ENCODE data around the gene SEMA6C. TPM values are rescaled to one million over a fixed set of nuclear protein-coding genes. Genes with fewer than 3 reads are reported as not detected.
"Not testable (repeated sequence)": the region's sequence is repeated elsewhere in the genome, so short reads cannot be mapped to it uniquely, and the experiment has no call there.

SEMA6C gene
- total and polyA plus RNA-seq, 2 of the 13 experiments (the other 11 are each of a cell fraction or from before 2014, with no cell fraction given), result 1.4 to 2.9 TPM

DNA sequence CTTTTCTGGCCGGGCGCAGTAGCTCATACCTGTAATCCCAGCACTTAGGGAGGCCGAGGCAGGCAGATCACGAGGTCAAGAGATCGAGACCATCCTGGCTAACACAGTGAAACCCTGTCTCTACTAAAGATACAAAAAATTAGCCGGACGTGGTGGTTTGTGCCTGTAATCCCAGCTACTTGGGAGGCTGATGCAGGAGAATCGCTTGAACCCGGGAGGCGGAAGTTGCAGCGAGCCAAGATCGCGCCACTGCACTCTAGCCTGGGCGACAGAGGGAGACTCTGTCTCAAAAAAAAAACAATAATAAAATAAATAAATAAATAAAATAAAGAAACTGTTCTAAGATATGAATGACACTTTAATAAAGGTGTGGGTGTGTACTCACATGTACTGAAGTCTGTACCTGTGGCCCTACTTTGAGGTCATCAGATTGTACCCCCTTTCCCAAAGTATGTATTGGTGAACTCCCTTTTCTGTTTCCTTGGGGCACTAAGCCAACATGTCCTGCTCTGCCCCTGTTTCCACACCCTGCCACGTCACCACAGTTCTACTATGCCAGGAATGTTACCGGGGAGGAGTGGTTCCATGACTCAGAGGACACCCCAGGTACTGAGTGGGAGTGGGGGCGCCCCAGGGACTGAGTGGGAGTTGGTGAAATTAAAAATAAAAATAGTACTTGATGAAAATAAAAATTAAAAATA lies 48.6 kb upstream of the SEMA6C start (continued):
- TF ChIP-seq, protein P1, sequence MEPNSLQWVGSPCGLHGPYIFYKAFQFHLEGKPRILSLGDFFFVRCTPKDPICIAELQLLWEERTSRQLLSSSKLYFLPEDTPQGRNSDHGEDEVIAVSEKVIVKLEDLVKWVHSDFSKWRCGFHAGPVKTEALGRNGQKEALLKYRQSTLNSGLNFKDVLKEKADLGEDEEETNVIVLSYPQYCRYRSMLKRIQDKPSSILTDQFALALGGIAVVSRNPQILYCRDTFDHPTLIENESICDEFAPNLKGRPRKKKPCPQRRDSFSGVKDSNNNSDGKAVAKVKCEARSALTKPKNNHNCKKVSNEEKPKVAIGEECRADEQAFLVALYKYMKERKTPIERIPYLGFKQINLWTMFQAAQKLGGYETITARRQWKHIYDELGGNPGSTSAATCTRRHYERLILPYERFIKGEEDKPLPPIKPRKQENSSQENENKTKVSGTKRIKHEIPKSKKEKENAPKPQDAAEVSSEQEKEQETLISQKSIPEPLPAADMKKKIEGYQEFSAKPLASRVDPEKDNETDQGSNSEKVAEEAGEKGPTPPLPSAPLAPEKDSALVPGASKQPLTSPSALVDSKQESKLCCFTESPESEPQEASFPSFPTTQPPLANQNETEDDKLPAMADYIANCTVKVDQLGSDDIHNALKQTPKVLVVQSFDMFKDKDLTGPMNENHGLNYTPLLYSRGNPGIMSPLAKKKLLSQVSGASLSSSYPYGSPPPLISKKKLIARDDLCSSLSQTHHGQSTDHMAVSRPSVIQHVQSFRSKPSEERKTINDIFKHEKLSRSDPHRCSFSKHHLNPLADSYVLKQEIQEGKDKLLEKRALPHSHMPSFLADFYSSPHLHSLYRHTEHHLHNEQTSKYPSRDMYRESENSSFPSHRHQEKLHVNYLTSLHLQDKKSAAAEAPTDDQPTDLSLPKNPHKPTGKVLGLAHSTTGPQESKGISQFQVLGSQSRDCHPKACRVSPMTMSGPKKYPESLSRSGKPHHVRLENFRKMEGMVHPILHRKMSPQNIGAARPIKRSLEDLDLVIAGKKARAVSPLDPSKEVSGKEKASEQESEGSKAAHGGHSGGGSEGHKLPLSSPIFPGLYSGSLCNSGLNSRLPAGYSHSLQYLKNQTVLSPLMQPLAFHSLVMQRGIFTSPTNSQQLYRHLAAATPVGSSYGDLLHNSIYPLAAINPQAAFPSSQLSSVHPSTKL (CRISPR knock-in tag; IDR thresholded peaks at IDR 0.05), result peak; percentile 21; the same call in 1 of the 2 replicates
- TF ChIP-seq FOXA1 (IDR thresholded peaks at IDR 0.05); EP300 (CRISPR knock-in tag; IDR thresholded peaks at IDR 0.05; ENCODE audit: borderline replicate concordance): not testable (repeated sequence)
- TF ChIP-seq FOXA1 (CRISPR knock-in tag; IDR thresholded peaks at IDR 0.05) (0 out of 2 replicates have a peak, but pooled peaks have one; percentile 18), FOXK1 (CRISPR knock-in tag; IDR thresholded peaks at IDR 0.05; ENCODE audit: borderline replicate concordance, low read depth) (0 out of 2 replicates have a peak, but pooled peaks have one; percentile 20), EP300 (IDR thresholded peaks at IDR 0.05; ENCODE audit: low read depth in 2 of 2, low read length in 2 of 2) (0 out of 4 replicates have a peak, but pooled peaks of 1 of the 2 experiments have one; percentile 20), FOSL2 (CRISPR knock-in tag; IDR thresholded peaks at IDR 0.05) (peak; percentile 91), CEBPB (IDR thresholded peaks at IDR 0.05; ENCODE audit: borderline replicate concordance, low read depth, low read length) (peak; percentile 52; the same call in 1 of the 2 replicates)

- Histone ChIP-seq H3K79me2 (ENCODE audit: insufficient read depth, low read length) (peaks cover 11% of the 10 kb centered on the region), H3K27ac (ENCODE audit: extremely low read length, insufficient read depth, low read length) (no peak overlapping the region), H3K4me2 (ENCODE audit: low read depth, low read length) (no peak overlapping the region), H3K27me3 (ENCODE audit: control insufficient read depth in 1 of 2, insufficient read depth in 2 of 2, low read length in 2 of 2) (no peaks in the 10 kb centered on the region; a peak in 1 of 5 replicates), H3K4me1 (ENCODE audit: insufficient read depth, low read length) (peaks cover 36% of the 10 kb centered on the region), H3K36me3 (replicated peaks in 1 of 2; ENCODE audit: control insufficient read depth in 1 of 2, insufficient read depth in 2 of 2, low read length in 2 of 2) (no peaks in the 10 kb centered on the region), H4K20me1 (ENCODE audit: insufficient read depth, low read length) (no peaks in the 10 kb centered on the region), H2AFZ (ENCODE audit: low read length) (no peak overlapping the region), H3K9ac (ENCODE audit: insufficient read depth, low read depth, low read length) (no peak overlapping the region), H3K9me3 (ENCODE audit: low read length) (no peaks in the 10 kb centered on the region), H3K4me3 (replicated peaks in 1 of 3; ENCODE audit: insufficient read depth in 1 of 3, low read depth in 2 of 3, low read length in 3 of 3) (no peak overlapping the region)
- ChIA-PET CTCF (ENCODE audit: low intra/inter-chr PET ratio, low total read pairs) (no interaction called here), POLR2A (no interaction called here)
- in situ Hi-C loops (cut with HindIII; ENCODE audit: extremely low pct_ligation_motif_present, low pct_unique_long_range_greater_than_20kb) (no loop called here), intact Hi-C loops (cut with micrococcal nuclease; ENCODE audit: unreplicated experiment) (no loop called here)
- 40% methylated on average over 1 of the region's 1 CpG for WGBS (ENCODE audit: low lambda C conversion rate)
- no peak for FAIRE-seq
- DNase-seq (ENCODE audit: low spot score), result no peak
- ATAC-seq, result no peak
- no TSS peak for BruUV-seq (replicated peaks)
- TF ChIP-seq, protein P2, sequence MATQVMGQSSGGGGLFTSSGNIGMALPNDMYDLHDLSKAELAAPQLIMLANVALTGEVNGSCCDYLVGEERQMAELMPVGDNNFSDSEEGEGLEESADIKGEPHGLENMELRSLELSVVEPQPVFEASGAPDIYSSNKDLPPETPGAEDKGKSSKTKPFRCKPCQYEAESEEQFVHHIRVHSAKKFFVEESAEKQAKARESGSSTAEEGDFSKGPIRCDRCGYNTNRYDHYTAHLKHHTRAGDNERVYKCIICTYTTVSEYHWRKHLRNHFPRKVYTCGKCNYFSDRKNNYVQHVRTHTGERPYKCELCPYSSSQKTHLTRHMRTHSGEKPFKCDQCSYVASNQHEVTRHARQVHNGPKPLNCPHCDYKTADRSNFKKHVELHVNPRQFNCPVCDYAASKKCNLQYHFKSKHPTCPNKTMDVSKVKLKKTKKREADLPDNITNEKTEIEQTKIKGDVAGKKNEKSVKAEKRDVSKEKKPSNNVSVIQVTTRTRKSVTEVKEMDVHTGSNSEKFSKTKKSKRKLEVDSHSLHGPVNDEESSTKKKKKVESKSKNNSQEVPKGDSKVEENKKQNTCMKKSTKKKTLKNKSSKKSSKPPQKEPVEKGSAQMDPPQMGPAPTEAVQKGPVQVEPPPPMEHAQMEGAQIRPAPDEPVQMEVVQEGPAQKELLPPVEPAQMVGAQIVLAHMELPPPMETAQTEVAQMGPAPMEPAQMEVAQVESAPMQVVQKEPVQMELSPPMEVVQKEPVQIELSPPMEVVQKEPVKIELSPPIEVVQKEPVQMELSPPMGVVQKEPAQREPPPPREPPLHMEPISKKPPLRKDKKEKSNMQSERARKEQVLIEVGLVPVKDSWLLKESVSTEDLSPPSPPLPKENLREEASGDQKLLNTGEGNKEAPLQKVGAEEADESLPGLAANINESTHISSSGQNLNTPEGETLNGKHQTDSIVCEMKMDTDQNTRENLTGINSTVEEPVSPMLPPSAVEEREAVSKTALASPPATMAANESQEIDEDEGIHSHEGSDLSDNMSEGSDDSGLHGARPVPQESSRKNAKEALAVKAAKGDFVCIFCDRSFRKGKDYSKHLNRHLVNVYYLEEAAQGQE (IDR thresholded peaks at IDR 0.05; ENCODE audit: borderline replicate concordance in 1 of 2, low read depth in 1 of 2, low read length in 2 of 2), result no peak
- TF ChIP-seq TBX2 (CRISPR knock-in tag; IDR thresholded peaks at IDR 0.05; ENCODE audit: borderline replicate concordance) (no peak), ZNF383 (CRISPR knock-in tag; IDR thresholded peaks at IDR 0.05; ENCODE audit: borderline replicate concordance) (no peak), ZNF562 (CRISPR knock-in tag; IDR thresholded peaks at IDR 0.05; ENCODE audit: borderline replicate concordance) (no peak), ZNF850 (CRISPR knock-in tag; conservative IDR thresholded peaks at IDR 0.05) (no peak), HNF4G (IDR thresholded peaks at IDR 0.05; ENCODE audit: borderline replicate concordance, low read depth, low read length) (no peak), HNF4G (CRISPR knock-in tag; IDR thresholded peaks at IDR 0.05; ENCODE audit: borderline replicate concordance, low read depth) (no peak), ZNF292 (CRISPR knock-in tag; IDR thresholded peaks at IDR 0.05; ENCODE audit: borderline replicate concordance, low read depth) (no peak)
Observed at GRCh38 chr1:151193856-151194255, 47.4 kb upstream of the SEMA6C start.
